Calu3 (cell line): ENCODE measurements around the gene LMF2. TPM values are rescaled to one million over a fixed set of nuclear protein-coding genes. Genes with fewer than 3 reads are reported as not detected.

ENCODE experiments used
- BruUV-seq: library from RNA; stranded (reverse); fragments of 400-500 nt; replicated peaks from 2 replicates; lab custom pipeline; 2021; lab: Mats Ljungman, UMichigan
- CTCF ChIA-PET: fragments of 300-600 bp; sonication (Branson Sonifier 250); formaldehyde crosslinking; loops from one replicate; lab custom pipeline; 2022; ENCODE audit warnings: antibody characterized with exemption; lab: Charles Lee
- DNase-seq: peaks from one replicate; pipeline ENCODE4 v3.0.0; 2022
- H3K27ac Mint-ChIP-seq: one replicate; pipeline ENCODE4 v1.8.0; 2022; ENCODE audit warnings: mixed read lengths; ENCODE audit not compliant: unreplicated experiment
- H3K27me3 Mint-ChIP-seq: one replicate; pipeline ENCODE4 v1.8.0; 2022; ENCODE audit warnings: mixed read lengths; ENCODE audit not compliant: unreplicated experiment
- H3K36me3 Mint-ChIP-seq: one replicate; pipeline ENCODE4 v1.8.0; 2022; ENCODE audit warnings: mild to moderate bottlenecking, moderate library complexity, mixed read lengths; ENCODE audit not compliant: insufficient read depth, unreplicated experiment
- H3K4me1 Mint-ChIP-seq: one replicate; pipeline ENCODE4 v1.8.0; 2022; ENCODE audit warnings: mild to moderate bottlenecking, low read depth, mixed read lengths; ENCODE audit not compliant: unreplicated experiment
- H3K4me3 Mint-ChIP-seq: one replicate; pipeline ENCODE4 v1.8.0; 2022; ENCODE audit warnings: mild to moderate bottlenecking, low read depth, moderate library complexity, mixed read lengths; ENCODE audit not compliant: unreplicated experiment
- H3K9me3 Mint-ChIP-seq: one replicate; pipeline ENCODE4 v1.8.0; 2022; ENCODE audit warnings: low read depth, mixed read lengths; ENCODE audit not compliant: unreplicated experiment
- CTCF ChIP-seq: fragments of 200-600 bp; IDR thresholded peaks from one replicate; pipeline ENCODE4 v1.8.0; 2022; ENCODE audit warnings: antibody characterized with exemption; ENCODE audit not compliant: unreplicated experiment
- intact Hi-C: fragments of 100-400 bp; cut with micrococcal nuclease; formaldehyde crosslinking; loops from one replicate; pipeline ENCODE4 v1.10.0; 2022; ENCODE audit not compliant: unreplicated experiment
- total RNA-seq: library from RNA; stranded (reverse); gene quantifications from 2 replicates; pipeline ENCODE4 v1.2.3, GENCODE V29; 2022

The LMF2 gene
- total RNA-seq, 1 experiment from 2014 or later: 85.2 TPM

GRCh38 chr22:50506611-50507420, 686 bp downstream of the LMF2 start:
- no peaks in the 10 kb centered on the region for H3K27me3 Mint-ChIP-seq
- TSS peak; percentile 35 for BruUV-seq
- TF ChIP-seq CTCF: no peak
- peak overlapping the region; percentile 91 for H3K4me3 Mint-ChIP-seq
- no peaks in the 10 kb centered on the region for H3K9me3 Mint-ChIP-seq
- peaks cover 52% of the 10 kb centered on the region for H3K36me3 Mint-ChIP-seq
- H3K4me1 Mint-ChIP-seq: peaks cover 17% of the 10 kb centered on the region
- CTCF ChIA-PET: interaction anchor here (1.0 kb wide), 1 partner anchor 10 kb away, joined by 5 read pairs; no protein-coding TSS in a partner anchor
- H3K27ac Mint-ChIP-seq: peak overlapping the region; percentile 91
- intact Hi-C loops: no loop called here
- no peak for DNase-seq

GRCh38 chr22:50505776-50506610, 1.5 kb downstream of the LMF2 start:
- Mint-ChIP-seq H3K36me3 (peaks cover 47% of the 10 kb centered on the region), H3K4me3 (peak overlapping the region; percentile 91), H3K27ac (no peak overlapping the region), H3K27me3 (no peaks in the 10 kb centered on the region), H3K4me1 (peaks cover 17% of the 10 kb centered on the region), H3K9me3 (no peaks in the 10 kb centered on the region)
- CTCF ChIA-PET: interaction anchor here (1.0 kb wide), 1 partner anchor 9 kb away, joined by 5 read pairs; no protein-coding TSS in a partner anchor
- intact Hi-C loops: no loop called here
- no peak for DNase-seq
- no peak for TF ChIP-seq CTCF
- no TSS peak for BruUV-seq

GRCh38 chr22:50505276-50505775, 2.2 kb downstream of the LMF2 start:
- H3K36me3 Mint-ChIP-seq: peaks cover 47% of the 10 kb centered on the region
- intact Hi-C loops: no loop called here
- TF ChIP-seq CTCF: no peak
- no peak overlapping the region for H3K27ac Mint-ChIP-seq
- H3K27me3 Mint-ChIP-seq: no peaks in the 10 kb centered on the region
- no peak for DNase-seq
- peaks cover 17% of the 10 kb centered on the region for H3K4me1 Mint-ChIP-seq
- H3K4me3 Mint-ChIP-seq: no peak overlapping the region
- CTCF ChIA-PET: no interaction called here
- no TSS peak for BruUV-seq
- no peaks in the 10 kb centered on the region for H3K9me3 Mint-ChIP-seq

GRCh38 chr22:50504369-50505211, 2.9 kb downstream of the LMF2 start:
- intact Hi-C loops: no loop called here
- Mint-ChIP-seq H3K4me3 (no peak overlapping the region), H3K27ac (no peak overlapping the region), H3K36me3 (peaks cover 41% of the 10 kb centered on the region), H3K27me3 (no peaks in the 10 kb centered on the region), H3K4me1 (peaks cover 12% of the 10 kb centered on the region), H3K9me3 (no peaks in the 10 kb centered on the region)
- no peak for TF ChIP-seq CTCF
- CTCF ChIA-PET: no interaction called here
- no peak for DNase-seq
- BruUV-seq: no TSS peak
